Skeletal muscle cell (primary cell): ENCODE measurements around the gene MTCL1.

ENCODE experiments used
- DNase-seq: peaks from one replicate; pipeline ENCODE4 v3.0.0-alpha.2; 2010; ENCODE audit warnings: low read depth
- H3K4me3 ChIP-seq: 2 replicates; pipeline ENCODE4 v1.5.1; 2011; ENCODE audit warnings: low read depth, mild to moderate bottlenecking, control low read depth, low read length, moderate library complexity

MTCL1 gene

GRCh38 chr18:8869696-8870095 is 164.3 kb downstream of the MTCL1 start:
- H3K4me3 ChIP-seq: no peak overlapping the region
- DNase-seq: no peak

- no peak for DNase-seq
- H3K4me3 ChIP-seq: no peak overlapping the region
These were observed 165.2 kb downstream of the MTCL1 start for GRCh38 chr18:8870528-8870927.

- H3K4me3 ChIP-seq: no peak overlapping the region
- no peak for DNase-seq
These were observed 166.1 kb downstream of the MTCL1 start for GRCh38 chr18:8871489-8871888.

- no peak overlapping the region for H3K4me3 ChIP-seq
- no peak for DNase-seq
These were observed 169.5 kb downstream of the MTCL1 start for GRCh38 chr18:8874872-8875271.

GRCh38 chr18:8876887-8877286 is 171.5 kb downstream of the MTCL1 start:
- no peak for DNase-seq
- H3K4me3 ChIP-seq: no peak overlapping the region

GRCh38 chr18:8881103-8881502 is 175.7 kb downstream of the MTCL1 start:
- DNase-seq: no peak
- no peak overlapping the region for H3K4me3 ChIP-seq
